HG02884 (cell line): ENCODE measurements around the gene SCUBE2.

Source experiments
- ATAC-seq: cut with Tn5 transposase; IDR thresholded peaks from one replicate; pipeline ENCODE4 v1.9.1; 2021; ENCODE audit warnings: mild to moderate bottlenecking, moderate library complexity; ENCODE audit not compliant: unreplicated experiment

Gene SCUBE2

DNA sequence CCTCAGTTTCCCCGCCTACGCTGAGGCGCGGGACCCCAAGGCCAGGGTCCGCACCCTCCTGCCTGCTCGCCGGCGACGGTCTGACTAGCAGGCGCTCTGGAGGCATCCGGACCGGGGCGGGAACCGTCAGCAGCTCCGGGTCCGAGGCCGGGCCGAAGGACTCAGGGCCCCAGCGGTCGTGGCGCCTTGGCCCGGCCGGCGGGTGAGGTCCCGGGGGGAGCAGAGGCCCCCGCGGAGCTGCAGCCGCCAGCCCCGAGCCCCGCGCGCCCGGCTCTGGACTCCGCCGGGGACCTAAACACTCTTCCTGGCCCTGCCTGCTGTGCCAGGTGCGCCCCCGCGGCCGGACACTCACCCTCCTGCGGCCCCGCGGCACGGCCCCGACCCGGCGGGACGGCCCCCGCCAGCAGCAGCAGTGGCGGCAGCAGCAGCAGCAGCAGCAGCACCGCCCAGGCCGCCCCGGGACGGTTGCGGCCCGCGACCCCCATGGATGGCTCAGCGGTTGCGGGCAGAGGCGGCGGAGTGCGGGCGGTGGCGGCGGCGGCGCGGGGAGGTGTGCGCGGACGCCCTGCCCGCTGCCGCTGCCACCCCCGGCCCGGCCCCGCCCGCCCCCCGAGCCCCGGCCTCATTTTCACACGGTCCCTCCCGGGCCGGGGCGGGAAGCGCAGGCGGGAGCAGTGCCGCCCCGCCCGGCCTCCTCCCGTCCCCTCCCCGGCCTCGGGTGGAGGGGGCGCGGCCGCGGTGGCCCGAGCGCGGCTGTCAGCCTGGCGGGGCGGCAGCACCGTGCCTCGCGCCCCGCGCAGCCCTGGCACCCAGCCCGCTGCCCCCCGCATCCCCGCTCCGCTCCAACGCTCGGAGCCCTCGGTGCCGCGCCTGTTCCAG, at the start of gene SCUBE2:
SCUBE2 (minus strand) TSS at position 556 of the 879 bp plus-strand sequence; CDS start at position 485, 71 bp downstream.
- no peak for ATAC-seq

DNA sequence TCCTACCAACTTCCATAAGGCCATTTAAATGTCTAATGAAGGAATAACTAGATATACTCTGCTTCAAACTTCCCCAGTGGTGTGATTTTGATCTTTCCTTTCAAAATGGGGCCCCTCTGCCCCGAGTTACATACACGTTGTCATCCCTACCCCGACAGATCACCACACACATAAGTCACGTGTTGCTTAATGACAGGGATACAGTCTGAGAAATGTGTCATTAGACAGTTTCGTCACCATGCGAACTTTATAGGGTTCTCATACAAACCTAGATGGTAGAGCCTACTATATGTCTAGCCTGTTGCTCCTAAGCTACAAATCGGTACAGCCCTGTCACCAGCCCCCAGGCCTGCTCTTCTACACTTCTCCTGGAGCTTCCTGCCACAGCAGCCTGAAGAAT, 49.8 kb upstream of the SCUBE2 start:
- ATAC-seq, result no peak

- no peak for ATAC-seq
Observed at GRCh38 chr11:9139628-9140357, 48.4 kb upstream of the SCUBE2 start.

GRCh38 chr11:9138612-9139579, 47.5 kb upstream of the SCUBE2 start:
- ATAC-seq, result no peak

DNA sequence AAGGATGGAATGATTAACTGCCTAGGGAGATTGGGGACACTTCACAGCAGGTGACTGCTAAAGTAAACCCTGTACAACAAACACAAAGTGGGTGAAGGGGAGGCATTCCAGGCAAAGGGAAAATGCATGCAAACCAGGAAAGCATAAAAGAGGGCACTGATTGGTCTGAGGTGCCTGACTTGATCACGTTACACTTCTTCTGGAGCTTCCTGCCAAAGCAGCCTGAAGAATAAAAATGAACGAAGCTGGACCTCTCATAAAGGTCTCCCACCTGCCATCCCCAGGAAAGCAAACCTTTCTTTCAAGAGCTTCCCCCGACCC, 46.7 kb upstream of the SCUBE2 start:
- no peak for ATAC-seq

- ATAC-seq, result peak; percentile 87
Observed at GRCh38 chr11:9137293-9138132, 46.1 kb upstream of the SCUBE2 start.

GRCh38 chr11:9136741-9137140, 45.3 kb upstream of the SCUBE2 start:
- no peak for ATAC-seq

DNA sequence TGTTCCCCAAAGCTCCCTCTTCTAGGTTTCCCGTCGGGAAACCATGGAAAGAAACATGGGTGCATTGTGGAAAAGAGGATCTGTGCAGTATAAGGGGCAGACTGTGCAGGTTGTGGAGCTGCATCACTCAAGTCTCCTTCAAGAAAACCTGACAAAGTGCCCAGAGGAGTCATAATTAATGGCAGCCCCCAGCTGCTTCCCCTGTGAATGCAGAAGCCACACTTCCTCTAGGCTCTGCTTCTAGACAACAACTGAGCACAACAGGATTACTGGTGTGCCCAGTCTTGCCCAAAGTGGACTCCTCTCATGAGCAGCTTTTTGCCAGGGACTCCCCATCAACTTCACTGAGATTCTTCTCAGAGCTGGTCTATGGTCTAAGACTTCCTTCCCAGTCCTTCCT, 42.6 kb upstream of the SCUBE2 start:
- ATAC-seq, result no peak

GRCh38 chr11:9132203-9132878, 40.9 kb upstream of the SCUBE2 start:
- ATAC-seq, result no peak

GRCh38 chr11:9130297-9130696, 38.9 kb upstream of the SCUBE2 start:
- no peak for ATAC-seq

DNA sequence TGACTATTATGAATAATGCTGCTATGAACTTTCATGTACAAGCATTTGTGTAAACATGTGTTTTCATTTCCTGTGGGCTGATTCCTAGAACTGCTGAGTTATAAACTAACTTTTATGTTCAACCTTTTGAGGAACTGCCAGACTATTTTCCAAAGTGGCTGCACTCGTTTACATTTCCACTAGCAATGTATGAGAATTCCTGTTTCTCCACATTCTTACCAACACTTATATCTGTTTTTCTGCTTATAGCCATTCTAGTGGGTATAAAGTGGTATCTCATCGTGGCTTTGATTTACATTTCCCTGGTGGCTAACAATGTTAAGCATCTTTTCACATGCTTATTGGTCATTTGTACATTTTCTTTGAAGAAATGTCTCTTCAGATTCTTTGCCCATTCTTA, 35.2 kb upstream of the SCUBE2 start:
- no peak for ATAC-seq

- no peak for ATAC-seq
Observed at GRCh38 chr11:9125185-9125886, 33.9 kb upstream of the SCUBE2 start.

DNA sequence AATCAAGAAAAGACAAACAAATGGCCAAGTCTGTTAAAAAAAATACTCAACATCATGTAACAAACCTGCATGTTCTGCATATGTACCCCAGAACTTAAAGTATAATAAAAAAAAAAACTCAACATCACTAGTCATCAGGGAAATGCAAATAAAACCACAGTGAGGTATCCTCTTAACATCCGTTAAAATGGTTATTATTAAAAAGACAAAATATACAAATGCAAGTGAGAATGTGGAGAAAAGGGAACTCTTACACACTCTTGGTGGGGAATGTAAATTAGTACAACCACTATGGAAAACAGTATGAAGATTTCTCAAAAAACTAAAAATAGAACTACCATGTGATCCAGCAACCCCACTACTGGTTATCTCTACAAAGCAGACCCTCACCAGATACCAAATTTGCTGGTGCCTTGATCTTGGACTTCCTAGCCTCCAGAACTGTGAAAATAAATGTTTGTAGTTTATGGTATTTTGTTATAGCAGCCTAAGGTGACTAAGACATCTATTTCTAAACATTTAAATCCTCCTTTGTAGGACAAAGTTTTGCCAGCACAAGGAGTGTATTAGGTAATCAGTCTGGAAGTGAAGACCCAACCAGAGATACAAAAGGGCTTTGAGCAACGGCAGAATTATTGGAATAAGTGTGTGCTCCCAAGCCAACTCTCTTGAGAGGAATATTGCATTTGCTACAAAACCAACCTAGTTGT, 32.4 kb upstream of the SCUBE2 start:
- ATAC-seq, result no peak

GRCh38 chr11:9121469-9121796, 30.0 kb upstream of the SCUBE2 start:
- no peak for ATAC-seq

- ATAC-seq, result no peak
Observed at GRCh38 chr11:9120664-9121468, 29.5 kb upstream of the SCUBE2 start.

- no peak for ATAC-seq
Observed at GRCh38 chr11:9118277-9118676, 26.9 kb upstream of the SCUBE2 start.

- ATAC-seq, result no peak
Observed at GRCh38 chr11:9112075-9112474, 20.7 kb upstream of the SCUBE2 start.
